HL-60/S4 (cell line): Measurements from ENCODE around the gene HDAC2.
"Not testable (repeated sequence)": the region's sequence is repeated elsewhere in the genome, so short reads cannot be mapped to it uniquely, and the experiment has no call there.

ENCODE experiments used
- in situ Hi-C: fragments of 300-500 bp; cut with MboI; formaldehyde crosslinking; loops from 2 replicates; pipeline ENCODE4 v1.14.3; 2022; ENCODE audit warnings: low sequenced_read_pairs

Gene HDAC2

GRCh38 chr6:113970805-113971676, at the start of gene HDAC2:
TSS of gene HDAC2 (minus strand) at chr6:113971148. CDS start at chr6:113970908, 240 bp downstream.
- in situ Hi-C loops: no loop called here

GRCh38 chr6:114020196-114020595, 49.2 kb upstream of the HDAC2 start:
- in situ Hi-C loops: no loop called here

GRCh38 chr6:114017146-114017545, 46.2 kb upstream of the HDAC2 start:
- in situ Hi-C loops: not testable (repeated sequence)

GRCh38 chr6:114014106-114014505, 43.2 kb upstream of the HDAC2 start:
- in situ Hi-C loops: not testable (repeated sequence)

GRCh38 chr6:114011486-114011885, 40.5 kb upstream of the HDAC2 start:
- in situ Hi-C loops: not testable (repeated sequence)

- in situ Hi-C loops: no loop called here
These were observed 39.6 kb upstream of the HDAC2 start for GRCh38 chr6:114010540-114010939.

- in situ Hi-C loops: no loop called here
These were observed 38.2 kb upstream of the HDAC2 start for GRCh38 chr6:114009192-114009591.

GRCh38 chr6:114008331-114008730, 37.4 kb upstream of the HDAC2 start:
- in situ Hi-C loops: no loop called here

GRCh38 chr6:114007516-114007915, 36.6 kb upstream of the HDAC2 start:
- in situ Hi-C loops: no loop called here

GRCh38 chr6:114001354-114001753, 30.4 kb upstream of the HDAC2 start:
- in situ Hi-C loops: no loop called here

GRCh38 chr6:114000069-114000468, 29.1 kb upstream of the HDAC2 start:
- in situ Hi-C loops: no loop called here

- in situ Hi-C loops: no loop called here
These were observed 28.3 kb upstream of the HDAC2 start for GRCh38 chr6:113999284-113999683.

- in situ Hi-C loops: no loop called here
These were observed 27.9 kb upstream of the HDAC2 start for GRCh38 chr6:113998811-113999210.

GRCh38 chr6:113997116-113997515, 26.2 kb upstream of the HDAC2 start:
- in situ Hi-C loops: no loop called here

- in situ Hi-C loops: no loop called here
These were observed 24.7 kb upstream of the HDAC2 start for GRCh38 chr6:113995634-113996033.

- in situ Hi-C loops: no loop called here
These were observed 24.0 kb upstream of the HDAC2 start for GRCh38 chr6:113994934-113995342.

- in situ Hi-C loops: no loop called here
These were observed 18.7 kb upstream of the HDAC2 start for GRCh38 chr6:113989675-113990074.

GRCh38 chr6:113982675-113983074, 11.7 kb upstream of the HDAC2 start:
- in situ Hi-C loops: not testable (repeated sequence)

GRCh38 chr6:113982055-113982550, 11.2 kb upstream of the HDAC2 start:
- in situ Hi-C loops: no loop called here

GRCh38 chr6:113980937-113981554, 10.1 kb upstream of the HDAC2 start:
- in situ Hi-C loops: no loop called here

- in situ Hi-C loops: no loop called here
These were observed 9.0 kb upstream of the HDAC2 start for GRCh38 chr6:113979937-113980336.

GRCh38 chr6:113978084-113978675, 7.2 kb upstream of the HDAC2 start:
- in situ Hi-C loops: no loop called here
